ENCODE results near the gene OCSTAMP.

DNA sequence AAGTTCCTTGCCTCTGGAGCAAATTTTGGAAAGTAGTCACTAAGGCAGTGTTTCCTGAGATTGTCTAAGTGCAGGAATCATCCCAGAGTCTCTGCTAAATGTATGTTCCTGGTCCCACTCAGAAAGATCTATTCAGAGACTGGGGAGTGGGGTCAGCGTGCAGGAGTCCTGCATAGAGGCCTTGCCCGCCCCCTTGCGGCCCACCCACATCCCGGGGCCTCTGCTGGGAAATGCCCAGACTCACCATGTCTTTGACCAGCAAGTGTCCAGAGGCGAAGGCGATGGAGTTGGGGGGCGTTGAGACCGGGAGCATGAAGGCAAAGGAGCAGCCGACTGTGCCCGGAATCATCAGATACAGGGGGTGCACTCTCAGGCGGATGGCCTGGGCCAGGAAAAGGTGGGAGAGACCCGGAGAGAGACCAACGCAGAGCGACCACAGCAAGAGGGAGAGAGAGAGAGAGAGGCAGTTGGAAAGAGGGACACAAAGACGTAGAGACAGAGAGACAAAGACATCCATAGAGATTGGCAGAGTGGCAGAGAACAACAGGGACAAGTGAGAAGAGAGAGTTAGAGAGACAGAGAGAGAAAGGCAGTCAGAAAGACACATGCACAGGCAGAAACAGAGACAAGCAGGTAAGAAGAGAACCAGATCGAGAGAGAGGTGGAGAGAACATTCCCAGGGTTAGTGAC is 12.9 kb upstream of the OCSTAMP start:
- TF ChIP-seq EZH2 (IDR thresholded peaks at IDR 0.05) (no peak), POLR2AphosphoS5 (IDR thresholded peaks at IDR 0.05; ENCODE audit: borderline replicate concordance, low read depth, low read length) (no peak), FOXP2 (optimal IDR thresholded peaks at IDR 0.05; ENCODE audit: control extremely low read depth, extremely low read length, insufficient read depth) (no peak)
